ENCODE measurements around the gene PRSS48. TPM values are rescaled to one million over a fixed set of nuclear protein-coding genes. Genes with fewer than 3 reads are reported as not detected.

The PRSS48 gene
- total RNA-seq, 1 donor from 2014 or later = not detected

- Histone ChIP-seq H3K4me3 (no peak overlapping the region), H3K9me3 (no peaks in the 10 kb centered on the region), H3K4me1 (no peaks in the 10 kb centered on the region), H3K36me3 (no peaks in the 10 kb centered on the region), H3K27ac (no peak overlapping the region), H3K27me3 (no peaks in the 10 kb centered on the region)
- no peak for DNase-seq (ENCODE audit: low spot score in 2 of 2)
- intact Hi-C loops (cut with DNase I) = no loop called here
- no peak for TF ChIP-seq CTCF (IDR thresholded peaks at IDR 0.05)
Measured at GRCh38 chr4:151242305-151242704, 34.7 kb upstream of the PRSS48 start.

- no peaks in the 10 kb centered on the region for H3K9me3 ChIP-seq
- TF ChIP-seq CTCF (IDR thresholded peaks at IDR 0.05) = no peak
Measured at GRCh38 chr4:151246742-151247141, 30.2 kb upstream of the PRSS48 start.

GRCh38 chr4:151247395-151247794, 29.6 kb upstream of the PRSS48 start:
- TF ChIP-seq CTCF (IDR thresholded peaks at IDR 0.05) = no peak
- no peak overlapping the region for H3K4me3 ChIP-seq
- H3K27me3 ChIP-seq = no peaks in the 10 kb centered on the region
- H3K36me3 ChIP-seq = no peaks in the 10 kb centered on the region
- no peaks in the 10 kb centered on the region for H3K9me3 ChIP-seq
- H3K27ac ChIP-seq = no peak overlapping the region
- no peak for DNase-seq (ENCODE audit: low spot score in 2 of 2)
- intact Hi-C loops (cut with DNase I) = no loop called here
- no peaks in the 10 kb centered on the region for H3K4me1 ChIP-seq

More at GRCh38 chr4:151246742-151247141, 30.2 kb upstream of the PRSS48 start:
- Histone ChIP-seq H3K27ac (no peak overlapping the region), H3K36me3 (no peaks in the 10 kb centered on the region), H3K27me3 (no peaks in the 10 kb centered on the region), H3K4me1 (no peaks in the 10 kb centered on the region), H3K4me3 (no peak overlapping the region)
- no peak for DNase-seq (ENCODE audit: low spot score in 2 of 2)
- intact Hi-C loops (cut with DNase I) = no loop called here

GRCh38 chr4:151248519-151248918, 28.4 kb upstream of the PRSS48 start:
- H3K27ac ChIP-seq = no peak overlapping the region
- no peak for DNase-seq (ENCODE audit: low spot score in 2 of 2)
- H3K4me3 ChIP-seq = no peak overlapping the region
- intact Hi-C loops (cut with DNase I) = no loop called here
- H3K27me3 ChIP-seq = no peaks in the 10 kb centered on the region
- TF ChIP-seq CTCF (IDR thresholded peaks at IDR 0.05) = no peak
- no peaks in the 10 kb centered on the region for H3K36me3 ChIP-seq
- H3K4me1 ChIP-seq = no peaks in the 10 kb centered on the region
- no peaks in the 10 kb centered on the region for H3K9me3 ChIP-seq

GRCh38 chr4:151250706-151251105, 26.3 kb upstream of the PRSS48 start:
- Histone ChIP-seq H3K27me3 (no peaks in the 10 kb centered on the region), H3K36me3 (no peaks in the 10 kb centered on the region), H3K27ac (no peak overlapping the region), H3K4me1 (no peaks in the 10 kb centered on the region), H3K4me3 (no peak overlapping the region), H3K9me3 (no peaks in the 10 kb centered on the region)
- intact Hi-C loops (cut with DNase I) = no loop called here
- TF ChIP-seq CTCF (IDR thresholded peaks at IDR 0.05) = no peak
- no peak for DNase-seq (ENCODE audit: low spot score in 2 of 2)
